NT2/D1 (cell line): ENCODE measurements around the gene WBP2NL.

Experiments used
- DNase-seq: peaks from one replicate; pipeline ENCODE4 v3.0.0-alpha.2; 2011; ENCODE audit warnings: low read depth, low spot score
- H3K27me3 ChIP-seq: 2 replicates; pipeline ENCODE4 v1.6.0; 2011; ENCODE audit warnings: mild to moderate bottlenecking; ENCODE audit not compliant: insufficient read length, insufficient read depth
- H3K36me3 ChIP-seq: 2 replicates; pipeline ENCODE4 v1.6.1; 2011; ENCODE audit warnings: mild to moderate bottlenecking, low read length, mixed read lengths; ENCODE audit not compliant: insufficient read depth, insufficient read length
- H3K4me1 ChIP-seq: 2 replicates; pipeline ENCODE4 v1.5.1; 2011; ENCODE audit not compliant: insufficient read depth, insufficient read length
- H3K4me3 ChIP-seq: 2 replicates; pipeline ENCODE4 v1.5.1; 2011; ENCODE audit warnings: low read depth; ENCODE audit not compliant: insufficient read length
- H3K9ac ChIP-seq: 2 replicates; pipeline ENCODE4 v1.6.0; 2011; ENCODE audit warnings: low read depth; ENCODE audit not compliant: insufficient read length
- H3K9me3 ChIP-seq: 2 replicates; pipeline ENCODE4 v1.5.1; 2011; ENCODE audit warnings: mild to moderate bottlenecking, low read length; ENCODE audit not compliant: insufficient read depth
- SUZ12 ChIP-seq: IDR thresholded peaks from 2 replicates; pipeline ENCODE4 v1.6.1; 2011; ENCODE audit not compliant: insufficient read length, insufficient read depth; ENCODE audit errors: extremely low read depth
- YY1 ChIP-seq: IDR thresholded peaks from 2 replicates; pipeline ENCODE4 v1.6.1; 2011; ENCODE audit not compliant: insufficient read length, insufficient read depth
- ZNF274 ChIP-seq: IDR thresholded peaks from 2 replicates; pipeline ENCODE4 v1.6.1; 2011; ENCODE audit warnings: mild to moderate bottlenecking, low read depth, low read length

WBP2NL gene

DNA sequence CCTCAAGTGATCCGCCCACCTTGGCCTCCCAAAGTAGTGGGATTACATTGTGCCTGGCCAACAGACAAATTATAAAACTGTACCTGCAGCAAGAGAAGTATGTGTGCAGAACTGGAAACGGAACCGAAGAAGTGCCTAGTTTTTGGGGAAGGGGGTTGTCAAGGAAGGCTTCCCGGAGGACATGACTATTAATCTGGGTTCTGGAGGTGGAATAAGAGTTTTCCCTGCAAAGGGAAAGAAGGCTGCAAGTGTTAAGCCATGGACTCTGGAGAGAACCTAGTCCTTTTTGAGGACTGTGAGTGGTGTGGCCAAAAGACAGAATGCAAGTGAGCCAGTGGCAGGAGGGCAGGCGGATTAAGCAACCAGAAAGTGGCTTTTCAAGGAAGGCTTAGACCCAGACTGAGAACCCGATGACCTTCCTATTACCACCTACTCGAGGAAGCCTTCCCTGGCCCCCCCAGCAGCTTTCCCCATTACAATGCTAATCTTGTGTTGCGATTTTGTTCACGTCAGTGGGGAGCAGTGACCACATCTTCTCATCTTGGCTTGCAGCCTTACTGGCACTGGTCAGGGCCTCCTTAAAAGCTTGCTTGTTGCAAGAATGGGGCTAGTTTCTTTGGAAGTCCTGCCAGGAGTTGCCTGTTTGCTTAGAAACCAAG, 35.0 kb upstream of the WBP2NL start:
- Histone ChIP-seq H3K4me1 (peaks cover 10% of the 10 kb centered on the region), H3K9me3 (no peaks in the 10 kb centered on the region; the same call in 1 of the 2 replicates), H3K36me3 (no peaks in the 10 kb centered on the region), H3K9ac (peak overlapping the region; percentile 38), H3K27me3 (no peaks in the 10 kb centered on the region), H3K4me3 (no peak overlapping the region)
- no peak for TF ChIP-seq YY1
- TF ChIP-seq ZNF274 = no peak
- TF ChIP-seq SUZ12 = no peak
- no peak for DNase-seq

DNA sequence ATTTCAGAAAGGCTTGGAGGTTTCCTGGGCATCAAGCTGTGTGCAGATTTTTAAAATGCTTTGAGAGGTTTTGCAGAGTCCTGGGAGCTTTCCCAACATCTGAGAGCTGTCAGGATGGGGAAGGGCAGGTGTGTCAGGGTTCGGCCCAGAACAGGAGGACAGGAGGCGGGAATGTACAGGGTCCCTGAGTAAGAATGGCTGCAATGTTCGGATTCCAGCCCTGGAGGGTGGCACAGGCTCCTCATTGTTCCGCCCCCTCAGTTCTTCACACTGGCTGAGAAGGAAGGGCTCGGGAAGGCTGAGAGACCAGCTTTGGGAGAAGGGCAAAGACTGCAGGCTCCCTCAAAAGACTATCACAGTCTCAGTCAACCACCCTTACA, 34.5 kb upstream of the WBP2NL start:
- Histone ChIP-seq H3K9ac (no peak overlapping the region), H3K4me3 (no peak overlapping the region), H3K27me3 (no peaks in the 10 kb centered on the region), H3K36me3 (no peaks in the 10 kb centered on the region), H3K4me1 (peaks cover 15% of the 10 kb centered on the region), H3K9me3 (no peaks in the 10 kb centered on the region; the same call in 1 of the 2 replicates)
- TF ChIP-seq ZNF274 (no peak), YY1 (no peak), SUZ12 (no peak)
- DNase-seq = no peak

DNA sequence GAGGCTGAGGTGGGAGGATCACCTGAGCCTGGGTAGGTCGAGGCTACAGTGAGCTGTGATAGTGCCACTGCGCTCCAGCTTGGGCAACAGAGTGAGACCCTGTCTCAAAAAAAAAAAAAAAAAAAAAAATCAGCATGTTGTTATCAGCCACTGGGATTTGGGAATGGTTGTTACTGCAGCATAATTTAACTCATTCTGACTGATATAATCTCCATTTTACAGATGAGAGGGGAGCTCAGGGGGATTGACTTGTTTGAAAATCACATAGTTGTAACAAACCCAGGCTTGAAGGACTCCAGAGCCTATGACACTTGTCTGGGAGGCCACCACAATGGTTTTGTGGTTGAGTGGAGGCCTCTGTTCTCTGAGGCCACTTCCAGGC, 32.4 kb upstream of the WBP2NL start:
- H3K4me1 ChIP-seq = peaks cover 20% of the 10 kb centered on the region
- H3K9ac ChIP-seq = no peak overlapping the region
- H3K27me3 ChIP-seq = peaks cover 6% of the 10 kb centered on the region
- TF ChIP-seq ZNF274 = no peak
- no peak for TF ChIP-seq SUZ12
- no peak for TF ChIP-seq YY1
- DNase-seq = no peak
- no peaks in the 10 kb centered on the region for H3K36me3 ChIP-seq
- no peak overlapping the region for H3K4me3 ChIP-seq
- peaks cover 3% of the 10 kb centered on the region; the same call in 1 of the 2 replicates for H3K9me3 ChIP-seq

DNA sequence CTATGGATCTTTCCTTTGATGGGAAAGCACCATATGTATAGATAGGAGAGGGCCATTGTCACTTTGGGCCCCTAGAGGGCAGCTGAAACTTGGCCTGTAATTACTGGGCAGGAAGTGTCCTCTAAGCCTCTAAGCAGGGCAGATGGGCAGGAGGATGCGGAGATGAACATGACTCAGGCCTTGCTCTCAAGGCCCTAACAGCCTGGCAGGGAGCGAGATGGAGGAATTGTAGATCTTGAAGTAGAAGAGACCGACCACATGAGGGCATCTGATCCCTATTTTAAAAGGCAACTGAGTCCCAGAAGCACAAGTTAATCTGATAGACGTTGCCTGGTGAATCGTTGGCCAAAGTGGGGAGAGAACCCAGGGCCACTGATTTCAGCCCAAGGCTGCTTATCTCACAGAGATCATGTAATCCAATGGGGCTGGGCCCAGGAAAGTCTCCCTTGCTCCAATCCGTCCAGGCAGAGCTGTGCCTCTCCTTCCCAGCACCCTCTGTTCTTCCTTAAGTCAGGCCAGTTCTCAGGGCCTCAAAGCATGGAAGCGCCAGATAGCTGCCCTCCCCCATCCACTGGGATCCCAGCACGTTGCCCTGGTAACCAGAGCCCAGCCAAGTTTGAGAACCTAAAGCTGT, 31.9 kb upstream of the WBP2NL start:
- no peak overlapping the region for H3K9ac ChIP-seq
- no peak for DNase-seq
- TF ChIP-seq ZNF274 (no peak), YY1 (no peak), SUZ12 (no peak)
- no peaks in the 10 kb centered on the region for H3K36me3 ChIP-seq
- H3K4me1 ChIP-seq = peaks cover 20% of the 10 kb centered on the region
- H3K27me3 ChIP-seq = peaks cover 7% of the 10 kb centered on the region
- H3K4me3 ChIP-seq = no peak overlapping the region
- H3K9me3 ChIP-seq = peaks cover 7% of the 10 kb centered on the region; the same call in 1 of the 2 replicates

DNA sequence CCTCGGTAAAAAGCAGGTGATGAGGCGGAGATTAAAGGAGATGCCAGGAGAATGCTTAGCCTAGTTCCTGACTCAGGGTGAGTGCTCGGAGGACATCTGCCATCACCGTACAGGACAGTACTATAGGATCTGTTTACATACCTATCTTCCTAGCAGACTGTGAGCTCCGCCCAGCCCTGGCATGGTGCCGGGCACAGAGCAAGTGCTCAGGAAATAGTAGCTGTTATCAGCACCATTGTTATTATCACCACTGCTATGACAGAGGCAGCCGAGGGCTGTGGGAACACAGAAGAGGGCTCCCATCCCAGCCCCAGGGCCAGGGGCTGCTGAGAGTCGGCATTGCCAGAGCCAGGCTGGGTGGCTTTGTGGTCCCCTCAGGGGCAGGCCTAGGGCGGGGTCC, 30.0 kb upstream of the WBP2NL start:
- Histone ChIP-seq H3K9me3 (peaks cover 7% of the 10 kb centered on the region; the same call in 1 of the 2 replicates), H3K36me3 (no peaks in the 10 kb centered on the region), H3K4me1 (peaks cover 20% of the 10 kb centered on the region), H3K27me3 (peaks cover 18% of the 10 kb centered on the region), H3K4me3 (no peak overlapping the region), H3K9ac (peak overlapping the region; percentile 13)
- no peak for TF ChIP-seq YY1
- no peak for TF ChIP-seq ZNF274
- no peak for TF ChIP-seq SUZ12
- no peak for DNase-seq

DNA sequence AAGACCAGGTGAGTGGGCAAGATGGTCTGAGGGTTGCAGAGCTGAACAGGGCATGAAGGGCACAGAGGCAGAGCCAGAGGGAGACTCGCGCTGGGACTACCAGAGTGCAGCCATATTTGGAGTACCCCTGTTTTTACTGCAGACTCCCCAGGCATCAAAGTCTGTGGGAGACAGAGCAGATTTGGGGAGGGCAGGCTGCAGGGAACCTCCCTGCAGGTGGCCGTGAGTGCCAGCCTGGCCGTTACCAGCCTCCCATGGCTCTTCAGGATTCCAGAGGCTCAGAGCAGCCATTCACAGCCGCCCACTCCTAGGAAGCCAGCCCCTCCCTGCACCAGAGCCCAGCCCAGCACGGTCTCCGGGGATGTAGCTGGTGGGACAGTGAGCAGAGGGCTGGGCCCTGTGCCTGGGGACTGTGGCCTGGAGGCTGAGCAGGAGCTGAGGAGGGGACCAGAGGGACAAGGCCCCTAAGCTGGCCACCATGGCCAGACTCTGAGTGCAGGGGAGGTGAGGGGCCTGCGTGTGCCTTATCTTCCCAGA, 29.4 kb upstream of the WBP2NL start, which contains the start of gene SEPTIN3:
SEPTIN3 (plus strand) TSS at position 334 of the 537 bp plus-strand sequence. CDS start 2,050 bp downstream, outside the sequence.
- no peak for DNase-seq
- Histone ChIP-seq H3K4me1 (peaks cover 17% of the 10 kb centered on the region), H3K36me3 (no peaks in the 10 kb centered on the region)

DNA sequence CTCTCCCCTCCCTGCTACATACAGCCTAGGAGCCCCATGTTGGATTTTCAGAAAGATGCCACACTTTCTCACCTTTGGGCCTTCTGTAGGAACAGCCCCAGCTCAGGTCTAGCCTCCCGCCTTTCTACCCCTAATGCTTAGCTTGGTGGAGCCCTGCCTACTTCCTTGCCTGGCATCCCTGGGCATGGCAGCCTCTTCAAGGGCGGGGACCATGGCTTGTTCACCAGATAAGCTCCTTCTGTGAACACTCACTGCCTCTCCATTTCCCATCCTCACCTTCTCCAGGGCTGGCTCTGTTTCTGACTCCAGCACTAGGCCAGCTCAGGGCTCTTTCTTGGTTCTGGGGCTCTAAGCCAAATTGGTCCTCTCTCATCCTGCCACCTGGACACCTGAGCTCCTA, 28.0 kb upstream of the WBP2NL start:
- TF ChIP-seq SUZ12 (no peak), ZNF274 (no peak), YY1 (no peak)
- DNase-seq = no peak
- Histone ChIP-seq H3K9ac (no peak overlapping the region), H3K4me3 (no peak overlapping the region), H3K36me3 (no peaks in the 10 kb centered on the region), H3K27me3 (peaks cover 27% of the 10 kb centered on the region), H3K4me1 (peaks cover 17% of the 10 kb centered on the region), H3K9me3 (peaks cover 7% of the 10 kb centered on the region; the same call in 1 of the 2 replicates)

More for the DNA sequence above, 29.4 kb upstream of the WBP2NL start, which contains the start of gene SEPTIN3:
- Histone ChIP-seq H3K4me3 (no peak within 1 kb of the TSS), H3K9me3 (peaks cover 7% of the 10 kb centered on the region; the same call in 1 of the 2 replicates), H3K9ac (peak within 1 kb of the TSS; percentile 13), H3K27me3 (peaks cover 18% of the 10 kb centered on the region)
- TF ChIP-seq YY1 (no peak), SUZ12 (no peak), ZNF274 (no peak)
